ENCODE results near the gene SHISA9.
"Not testable (repeated sequence)": the region's sequence is repeated elsewhere in the genome, so short reads cannot be mapped to it uniquely, and the experiment has no call there.

SHISA9 gene

DNA sequence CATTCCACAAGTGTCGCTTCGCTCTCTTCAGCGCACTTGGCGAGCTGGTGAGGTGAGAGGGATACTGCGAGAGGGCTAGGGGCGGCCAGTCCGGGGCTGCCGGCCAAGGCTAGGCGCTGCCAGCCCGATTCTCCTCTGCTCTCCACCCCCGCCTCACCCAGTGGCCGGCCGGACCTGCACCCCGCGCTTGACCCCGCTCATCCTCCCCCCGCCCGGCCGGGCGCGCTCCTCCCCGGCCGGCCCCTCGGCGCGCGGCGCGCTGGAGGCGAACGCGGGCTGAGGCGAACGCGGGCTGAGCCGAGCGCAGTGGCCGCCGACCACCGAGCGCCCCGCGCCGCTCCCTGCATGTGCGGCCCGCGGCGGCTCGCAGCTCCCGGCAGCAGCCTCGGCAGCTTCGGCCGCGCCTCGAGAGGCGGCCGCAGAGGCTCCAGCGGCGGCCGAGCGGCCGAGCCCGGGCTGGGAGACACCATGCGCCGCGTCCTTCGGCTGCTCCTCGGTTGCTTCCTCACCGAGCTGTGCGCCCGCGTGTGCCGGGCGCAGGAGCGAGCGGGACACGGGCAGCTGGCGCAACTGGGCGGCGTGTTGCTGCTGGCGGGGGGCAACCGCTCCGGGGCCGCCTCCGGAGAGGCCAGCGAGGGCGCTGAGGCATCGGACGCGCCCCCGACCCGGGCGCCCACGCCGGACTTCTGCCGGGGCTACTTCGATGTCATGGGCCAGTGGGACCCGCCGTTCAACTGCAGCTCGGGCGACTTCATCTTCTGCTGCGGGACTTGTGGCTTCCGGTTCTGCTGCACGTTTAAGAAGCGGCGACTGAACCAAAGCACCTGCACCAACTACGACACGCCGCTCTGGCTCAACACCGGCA, at the start of gene SHISA9:
Gene SHISA9, plus strand, starts transcription at position 2 of the 865 bp plus-strand sequence.
- DNase-seq: no peak

GRCh38 chr16:12853972-12854371, 47.4 kb upstream of the SHISA9 start:
- no peak for DNase-seq

GRCh38 chr16:12857435-12857834, 44.0 kb upstream of the SHISA9 start:
- not testable (repeated sequence) for DNase-seq

GRCh38 chr16:12862327-12862726, 39.1 kb upstream of the SHISA9 start:
- no peak for DNase-seq

- no peak for DNase-seq
Measured at GRCh38 chr16:12862941-12863340, 38.5 kb upstream of the SHISA9 start.

DNA sequence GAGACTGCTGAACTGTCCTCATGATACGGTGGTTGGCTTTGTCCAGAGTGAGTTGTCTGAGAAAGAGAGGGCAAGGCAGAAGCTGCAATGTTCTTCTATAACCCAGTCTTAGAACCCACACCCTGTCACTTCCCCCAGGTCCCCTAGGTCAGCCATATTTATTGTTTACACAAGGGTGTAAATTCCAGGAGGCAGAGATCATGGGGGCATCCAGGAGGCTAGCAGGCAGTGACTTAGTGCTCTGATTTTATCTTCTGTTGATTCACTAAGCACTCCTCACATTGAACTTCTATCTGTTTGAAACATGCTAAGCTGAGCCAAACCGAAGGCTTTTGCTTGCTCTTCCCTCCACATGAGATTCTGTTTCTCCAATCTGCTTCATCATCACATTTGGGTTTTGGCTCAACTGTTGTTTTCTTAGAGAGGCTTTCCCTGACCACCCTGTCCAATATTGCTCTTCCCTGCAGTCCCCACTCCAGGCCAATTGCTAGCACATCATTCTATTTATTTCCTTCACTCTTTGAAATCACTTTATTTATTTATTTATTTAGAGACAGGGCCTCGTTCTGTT, 34.3 kb upstream of the SHISA9 start:
- DNase-seq: no peak

DNA sequence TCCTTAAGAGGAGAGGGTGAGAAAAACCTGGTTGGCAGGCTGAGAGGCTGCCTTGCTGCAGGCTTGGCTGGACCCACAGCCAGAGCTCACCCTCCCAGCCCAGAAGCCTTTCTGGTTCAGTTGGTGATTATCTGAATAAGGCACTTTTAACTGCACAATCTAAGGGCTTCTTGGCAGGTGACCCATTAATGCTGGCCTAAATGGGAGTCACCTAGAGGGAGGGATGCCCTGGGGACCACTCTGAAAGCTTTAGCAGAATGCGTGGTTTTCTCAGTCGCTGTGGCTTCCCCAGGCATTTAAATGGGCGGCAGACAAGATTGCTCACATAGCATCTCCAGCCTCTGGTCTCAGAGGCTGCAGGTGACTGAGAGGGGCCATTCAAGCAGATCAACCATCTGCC, 33.2 kb upstream of the SHISA9 start:
- no peak for DNase-seq

- no peak for DNase-seq
Measured at GRCh38 chr16:12868788-12869187, 32.6 kb upstream of the SHISA9 start.

- no peak for DNase-seq
Measured at GRCh38 chr16:12869698-12870427, 31.5 kb upstream of the SHISA9 start.

- no peak for DNase-seq
Measured at GRCh38 chr16:12871784-12872183, 29.6 kb upstream of the SHISA9 start.

DNA sequence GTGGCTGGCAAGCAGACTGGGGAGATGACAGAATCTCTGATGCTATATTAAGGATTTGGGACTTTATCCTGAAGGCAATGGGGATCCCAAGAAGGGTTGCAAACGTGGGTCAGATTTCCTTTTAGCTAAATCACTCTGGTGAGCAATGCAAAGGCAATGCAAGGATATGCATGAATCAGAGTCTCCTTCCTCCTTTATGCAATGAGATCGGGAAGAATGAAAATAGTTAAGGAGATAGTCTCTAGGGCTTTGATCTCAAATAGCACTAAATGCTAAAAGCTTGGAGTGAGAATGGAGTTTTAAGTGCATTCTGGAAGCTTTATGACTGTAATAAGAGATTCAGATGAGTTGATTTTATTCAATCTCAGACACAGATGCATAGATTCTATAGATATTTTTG, 27.2 kb upstream of the SHISA9 start:
- no peak for DNase-seq

DNA sequence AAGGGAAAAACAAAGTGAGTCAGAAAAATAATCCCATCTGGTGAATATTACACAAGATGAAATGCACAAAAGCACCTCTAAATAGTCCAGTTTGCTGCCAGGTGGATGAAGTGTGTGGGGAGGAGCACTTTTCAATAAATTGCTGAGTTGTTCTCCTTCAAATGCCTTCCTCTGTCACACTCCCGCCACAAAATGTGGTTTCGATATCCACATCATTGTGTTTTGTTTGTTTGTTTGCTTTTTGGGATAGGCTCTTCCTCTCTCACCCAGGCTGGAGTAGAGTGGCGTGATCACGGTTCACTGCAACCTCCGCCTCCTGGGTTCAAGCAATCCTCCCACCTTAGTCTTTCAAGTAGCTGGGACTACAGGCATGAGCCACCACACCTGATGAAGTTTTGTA, 24.6 kb upstream of the SHISA9 start:
- no peak for DNase-seq

DNA sequence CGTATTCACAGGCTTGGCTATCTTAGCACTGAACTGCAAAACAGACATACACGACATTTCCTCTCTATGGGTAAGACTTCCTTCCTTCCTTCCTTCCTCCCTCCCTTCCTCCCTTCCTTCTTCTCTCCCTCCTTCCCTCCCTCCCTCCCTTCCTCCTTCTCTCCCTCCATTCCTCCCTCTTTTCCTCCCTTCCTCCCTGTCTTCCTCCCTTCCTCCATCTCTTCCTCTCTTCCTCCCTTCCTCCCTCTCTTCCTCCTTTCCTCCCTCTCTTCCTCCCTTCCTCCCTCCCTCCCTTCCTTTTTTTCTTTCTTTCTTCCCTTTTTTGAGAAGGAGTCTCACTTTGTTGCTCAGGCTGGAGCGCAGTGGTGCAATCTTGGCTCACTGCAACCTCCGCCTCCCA, 22.4 kb upstream of the SHISA9 start:
- DNase-seq: no peak

DNA sequence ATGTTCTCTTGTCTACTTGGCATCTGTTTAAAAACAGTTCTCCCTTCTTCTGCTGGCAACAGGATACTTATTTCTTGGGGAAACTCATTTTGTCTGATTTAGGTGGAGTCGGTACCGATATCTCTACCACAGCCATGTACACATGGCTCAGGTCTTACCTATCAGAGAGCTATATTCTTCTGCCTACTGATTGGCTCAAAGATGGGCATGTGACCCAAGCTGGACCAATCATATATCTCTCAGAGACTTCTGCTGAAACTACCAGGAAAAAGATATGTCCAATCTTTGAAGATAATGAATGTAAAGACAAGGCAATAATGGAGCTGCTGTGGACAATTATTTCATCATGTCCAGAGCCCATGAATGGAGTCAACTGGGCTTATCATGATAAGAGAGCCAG, 21.6 kb upstream of the SHISA9 start:
- DNase-seq: no peak

- DNase-seq: no peak
Measured at GRCh38 chr16:12881182-12881581, 20.2 kb upstream of the SHISA9 start.

DNA sequence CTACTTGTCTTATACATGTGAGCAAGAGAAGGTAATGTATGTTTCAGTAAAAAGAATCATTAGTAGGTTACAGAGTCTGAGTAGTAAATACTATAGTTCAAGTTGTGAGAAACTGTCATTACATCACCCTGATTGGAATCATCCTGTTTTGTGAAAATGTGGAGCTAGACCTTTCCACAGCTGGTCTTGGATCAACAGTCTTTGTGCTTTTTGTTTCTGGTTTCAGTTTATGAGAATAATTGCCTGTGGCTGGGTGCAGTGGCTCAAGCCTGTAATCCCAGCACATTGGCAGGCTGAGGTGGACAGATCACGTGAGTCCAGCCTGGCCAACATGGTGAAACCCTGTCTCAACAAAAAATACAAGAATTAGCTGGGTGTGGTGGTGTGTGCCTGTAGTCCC, 19.7 kb upstream of the SHISA9 start:
- DNase-seq: no peak

DNA sequence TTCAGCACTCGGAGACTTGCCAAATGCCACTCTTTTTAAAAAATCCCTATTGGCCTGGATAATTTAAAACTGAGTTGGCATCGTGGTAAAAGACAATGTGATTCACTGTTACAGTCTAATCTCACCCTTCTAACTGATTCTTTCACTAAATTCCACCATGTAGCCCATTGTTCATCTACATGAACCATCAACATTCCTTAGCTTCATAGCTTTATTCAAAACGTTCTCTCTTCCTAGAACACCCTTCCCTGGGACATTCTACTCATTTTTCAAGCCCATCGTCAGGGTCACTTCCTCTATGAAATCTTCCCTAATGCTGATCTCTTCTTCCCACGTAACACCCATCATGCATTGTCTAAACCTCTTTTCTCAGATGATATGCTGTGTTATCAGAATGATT, 15.7 kb upstream of the SHISA9 start:
- no peak for DNase-seq

DNA sequence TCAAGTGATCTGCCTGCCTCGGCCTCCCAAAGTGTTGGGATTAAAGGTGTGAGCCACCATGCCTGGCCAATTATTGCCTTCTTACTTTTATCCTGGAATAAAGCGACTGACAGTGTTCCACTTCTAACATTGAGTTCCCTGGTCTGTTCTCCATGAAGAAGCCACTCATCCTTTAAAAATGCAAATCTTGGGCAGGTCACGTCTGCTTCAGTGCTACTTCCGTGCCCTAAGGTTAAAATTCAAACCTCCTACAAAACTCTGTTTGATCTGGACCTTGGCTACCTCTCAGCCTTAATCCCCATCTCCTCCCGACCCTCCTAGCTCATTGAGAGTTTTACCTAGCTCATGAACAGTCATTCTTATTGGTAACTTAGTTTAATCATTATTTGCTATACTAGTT, 9.6 kb upstream of the SHISA9 start:
- no peak for DNase-seq

DNA sequence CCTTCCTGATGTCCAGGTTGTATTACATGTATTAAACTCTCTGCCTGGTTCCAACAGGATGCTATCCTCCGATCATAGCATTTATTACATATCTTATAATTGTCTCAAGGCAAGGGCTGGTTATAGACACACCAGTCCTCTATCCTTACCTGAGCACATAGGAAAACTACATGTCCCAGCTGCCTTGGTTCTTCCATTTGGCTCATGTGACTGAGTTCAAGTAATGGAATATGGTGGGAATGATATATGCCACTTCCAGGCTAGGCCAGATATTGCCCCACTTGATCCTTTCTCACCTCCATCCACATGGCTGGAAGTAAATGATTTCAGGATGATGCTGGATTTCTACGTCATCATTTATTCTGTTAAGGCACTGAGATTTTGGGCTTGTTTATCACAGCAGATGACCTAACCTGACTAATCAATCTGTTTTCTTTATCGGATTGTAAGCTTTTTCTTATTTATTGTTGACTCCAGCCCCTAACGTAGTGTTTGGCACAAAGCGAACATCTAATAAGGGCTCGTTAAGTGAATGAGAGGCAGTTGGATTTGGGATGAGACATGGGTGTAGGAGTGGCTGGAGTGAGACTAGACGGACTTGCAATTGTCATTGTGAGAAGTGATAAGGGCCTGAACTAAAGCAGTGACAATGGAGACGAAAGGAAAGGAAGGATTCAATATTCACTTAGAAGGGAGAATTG, 8.2 kb upstream of the SHISA9 start:
- DNase-seq: no peak

GRCh38 chr16:12896562-12896961, 4.8 kb upstream of the SHISA9 start:
- DNase-seq: no peak

- no peak for DNase-seq
Measured at GRCh38 chr16:12898551-12898950, 2.8 kb upstream of the SHISA9 start.

GRCh38 chr16:12899529-12900143, 1.8 kb upstream of the SHISA9 start:
- no peak for DNase-seq

GRCh38 chr16:12900156-12900555, 1.2 kb upstream of the SHISA9 start:
- no peak for DNase-seq
